ENCODE measurements around the gene CD22. TPM values are rescaled to one million over a fixed set of nuclear protein-coding genes. Genes with fewer than 3 reads are reported as not detected.

The CD22 gene
- total RNA-seq, 1 experiment from 2014 or later: not detected

DNA sequence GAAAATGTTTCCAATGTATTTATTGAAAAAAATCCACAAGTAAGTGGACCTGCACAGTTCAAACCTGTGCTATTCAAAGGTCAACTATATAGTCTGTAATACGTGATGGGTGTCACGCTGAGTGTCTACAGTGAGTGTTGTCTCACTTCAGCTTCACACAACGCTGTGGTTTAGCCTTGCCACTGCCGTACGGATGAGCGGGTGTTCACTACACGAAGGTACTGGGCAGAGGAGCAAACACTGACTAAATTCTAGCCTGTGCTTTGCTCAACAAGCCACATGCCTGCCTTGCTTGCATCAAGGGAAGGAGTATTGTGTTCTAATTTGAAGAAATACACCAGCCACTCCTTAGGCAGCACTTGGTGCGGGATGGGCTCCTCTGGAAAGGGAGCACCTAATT lies 25.9 kb downstream of the CD22 start:
- no peak overlapping the region for H3K56ac ChIP-seq (ENCODE audit: insufficient read length, low read depth, low read length)
- Mint-ChIP-seq H3K4me3 (no peak overlapping the region), H3K27me3 (ENCODE audit: low read depth) (peaks cover 4% of the 10 kb centered on the region), H3K36me3 (ENCODE audit: insufficient read depth in 1 of 3, low read depth in 3 of 3) (no peaks in the 10 kb centered on the region; a peak in 1 of 7 replicates), H3K4me1 (peaks cover 6 to 7% of the 10 kb centered on the region in 2 experiments), H3K27ac (no peak overlapping the region; a peak in 1 of 7 replicates), H3K9me3 (no peaks in the 10 kb centered on the region)
- no peak overlapping the region for H2BK12ac ChIP-seq (ENCODE audit: insufficient read length, low read depth, low read length)
- no peak overlapping the region for H3K4ac ChIP-seq (ENCODE audit: low read depth, low read length)
- H2BK120ac ChIP-seq (ENCODE audit: low read depth, low read length, poor library complexity, severe bottlenecking): no peak overlapping the region
- no peaks in the 10 kb centered on the region for H3K9me3 ChIP-seq (ENCODE audit: control insufficient read depth, low read depth, low read length)
- H3K27ac ChIP-seq (ENCODE audit: insufficient read length, low read depth, low read length): no peak overlapping the region
- H3K18ac ChIP-seq (ENCODE audit: insufficient read length, low read depth, low read length): no peak overlapping the region
- no peak overlapping the region for H2BK15ac ChIP-seq (ENCODE audit: low read depth, low read length)
- H3K4me2 ChIP-seq (ENCODE audit: insufficient read depth, insufficient read length, low read length): no peak overlapping the region
- no peak overlapping the region for H3T11ph ChIP-seq (ENCODE audit: low read length)
- H3K79me2 ChIP-seq (ENCODE audit: insufficient read depth, low read length): no peaks in the 10 kb centered on the region
- no peak overlapping the region for H2BK5ac ChIP-seq (ENCODE audit: insufficient read length, low read length)
- H3K14ac ChIP-seq (ENCODE audit: insufficient read depth, low read length): no peak overlapping the region
- WGBS (ENCODE audit: extremely low coverage, insufficient read length, low lambda C conversion rate): no CpG with 5 or more reads among the region's 8 CpGs
- H2AK5ac ChIP-seq (ENCODE audit: insufficient read length, low read length): no peak overlapping the region
- no peak overlapping the region for H3K9ac ChIP-seq (ENCODE audit: extremely low read depth, insufficient read length, low read length)
- H2AFZ ChIP-seq (ENCODE audit: low read length): no peak overlapping the region
- H2BK20ac ChIP-seq (ENCODE audit: low read depth, low read length, poor library complexity, severe bottlenecking): no peak overlapping the region
- no peak overlapping the region for H3K23ac ChIP-seq (ENCODE audit: insufficient read length, low read depth, low read length)
- H4K8ac ChIP-seq (replicated peaks; ENCODE audit: insufficient read length, low read depth, low read length): no peak overlapping the region
- no peaks in the 10 kb centered on the region for H3K27me3 ChIP-seq (ENCODE audit: insufficient read depth, low read length)
- no peak overlapping the region for H4K91ac ChIP-seq (ENCODE audit: insufficient read length, low read depth, low read length)
- no peaks in the 10 kb centered on the region; the same call in 1 of the 2 replicates for H3K4me1 ChIP-seq (ENCODE audit: insufficient read depth, low read length)
- H4K5ac ChIP-seq (ENCODE audit: insufficient read length, low read depth, low read length): no peak overlapping the region
- peaks cover 4% of the 10 kb centered on the region for H3K23me2 ChIP-seq (ENCODE audit: insufficient read length, low read depth, low read length, poor library complexity, severe bottlenecking)
- peaks cover 4% of the 10 kb centered on the region for H4K20me1 ChIP-seq (ENCODE audit: control insufficient read depth, insufficient read depth, insufficient read length)
- TF ChIP-seq, protein P1, sequence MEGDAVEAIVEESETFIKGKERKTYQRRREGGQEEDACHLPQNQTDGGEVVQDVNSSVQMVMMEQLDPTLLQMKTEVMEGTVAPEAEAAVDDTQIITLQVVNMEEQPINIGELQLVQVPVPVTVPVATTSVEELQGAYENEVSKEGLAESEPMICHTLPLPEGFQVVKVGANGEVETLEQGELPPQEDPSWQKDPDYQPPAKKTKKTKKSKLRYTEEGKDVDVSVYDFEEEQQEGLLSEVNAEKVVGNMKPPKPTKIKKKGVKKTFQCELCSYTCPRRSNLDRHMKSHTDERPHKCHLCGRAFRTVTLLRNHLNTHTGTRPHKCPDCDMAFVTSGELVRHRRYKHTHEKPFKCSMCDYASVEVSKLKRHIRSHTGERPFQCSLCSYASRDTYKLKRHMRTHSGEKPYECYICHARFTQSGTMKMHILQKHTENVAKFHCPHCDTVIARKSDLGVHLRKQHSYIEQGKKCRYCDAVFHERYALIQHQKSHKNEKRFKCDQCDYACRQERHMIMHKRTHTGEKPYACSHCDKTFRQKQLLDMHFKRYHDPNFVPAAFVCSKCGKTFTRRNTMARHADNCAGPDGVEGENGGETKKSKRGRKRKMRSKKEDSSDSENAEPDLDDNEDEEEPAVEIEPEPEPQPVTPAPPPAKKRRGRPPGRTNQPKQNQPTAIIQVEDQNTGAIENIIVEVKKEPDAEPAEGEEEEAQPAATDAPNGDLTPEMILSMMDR (conservative IDR thresholded peaks at IDR 0.05): no peak
- H3K79me1 ChIP-seq (ENCODE audit: insufficient read depth, low read depth, low read length, poor library complexity, severe bottlenecking): no peaks in the 10 kb centered on the region
- DNase-seq: no peak

All from H9 (cell line).